Measurements from ENCODE around the gene ANAPC15. TPM values are rescaled to one million over a fixed set of nuclear protein-coding genes. Genes with fewer than 3 reads are reported as not detected.

ANAPC15 gene
- total RNA-seq, 6 donors from 2014 or later, result 12.8 to 39.1 (median 29.5) TPM

DNA sequence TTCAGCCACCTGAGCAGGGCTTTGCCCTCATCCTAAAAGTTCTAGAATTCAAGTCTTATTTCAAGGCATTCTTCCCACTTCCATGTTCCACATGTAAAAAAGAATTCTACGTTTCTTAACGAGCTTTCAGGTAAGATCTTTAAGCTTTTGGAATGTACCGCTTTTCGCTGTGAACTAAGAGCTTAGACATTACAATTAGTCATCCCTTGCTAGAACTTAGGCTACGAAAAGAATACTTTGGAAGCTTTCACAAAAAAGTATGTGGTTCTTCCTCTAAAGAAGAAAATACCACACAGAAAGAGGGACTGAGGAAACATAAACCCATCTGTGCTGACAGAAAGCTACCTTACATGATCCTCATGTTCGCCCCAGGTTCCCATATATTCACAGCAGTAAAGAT lies 34.0 kb downstream of the ANAPC15 start:
- WGBS, 2 donors, result 82 to 85% methylated on average over 6 of the region's 6 CpGs
- DNase-seq, result no peak
- H3K36me3 ChIP-seq, result peaks cover 0 to 6% (median 0%) of the 10 kb centered on the region in 4 donors
- H3K4me1 ChIP-seq, result peaks cover 29 to 38% (median 32%) of the 10 kb centered on the region in 4 donors
- no peak for TF ChIP-seq POLR2AphosphoS5 (IDR thresholded peaks at IDR 0.05)
- TF ChIP-seq CTCF (IDR thresholded peaks at IDR 0.05), result no peak
- no peak for TF ChIP-seq EP300 (IDR thresholded peaks at IDR 0.05)
- TF ChIP-seq POLR2A (IDR thresholded peaks at IDR 0.05), result no peak
- H3K4me3 ChIP-seq, result no peak overlapping the region
- ATAC-seq (ENCODE audit: low FRiP score in 2 of 2), result no peak
- H3K27ac ChIP-seq, result peak overlapping the region in 2 of 4 donors; percentile 89 to 94
- no peaks in the 10 kb centered on the region for H3K27me3 ChIP-seq
- no peaks in the 10 kb centered on the region for H3K9me3 ChIP-seq

DNA sequence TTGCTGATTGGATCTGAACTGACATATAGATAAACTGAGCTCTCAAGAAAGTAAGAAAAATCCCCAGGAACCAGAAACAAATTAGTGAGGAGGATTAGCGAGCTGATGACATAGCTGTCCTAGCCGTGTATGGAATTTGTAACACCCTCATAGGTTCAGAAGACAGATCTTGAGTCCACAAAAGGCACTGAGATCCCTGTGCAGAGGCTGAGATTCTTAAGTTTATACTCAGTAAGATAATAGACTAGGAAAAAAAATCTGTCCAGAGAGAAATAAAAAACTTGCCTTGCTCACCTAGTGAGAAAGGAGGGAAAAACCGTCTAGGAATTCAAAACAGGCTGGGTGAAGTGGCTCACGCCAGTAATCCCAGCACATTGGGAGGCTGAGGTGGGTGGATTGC lies 36.7 kb downstream of the ANAPC15 start:
- Histone ChIP-seq H3K9me3 (no peaks in the 10 kb centered on the region), H3K4me1 (peaks cover 21 to 35% (median 30%) of the 10 kb centered on the region in 4 donors), H3K27me3 (no peaks in the 10 kb centered on the region), H3K36me3 (peaks cover 0 to 6% (median 0%) of the 10 kb centered on the region in 4 donors), H3K4me3 (no peak overlapping the region), H3K27ac (peak overlapping the region in 1 of 4 donors; percentile 18)
- ATAC-seq (ENCODE audit: low FRiP score in 2 of 2) (no peak), DNase-seq (no peak)
- TF ChIP-seq EP300 (IDR thresholded peaks at IDR 0.05) (no peak), POLR2A (IDR thresholded peaks at IDR 0.05) (no peak), CTCF (IDR thresholded peaks at IDR 0.05) (no peak), POLR2AphosphoS5 (IDR thresholded peaks at IDR 0.05) (no peak)
- WGBS, 2 donors, result 91 to 94% methylated on average over 4 of the region's 4 CpGs

- TF ChIP-seq POLR2A (IDR thresholded peaks at IDR 0.05), result no peak
- no peak for TF ChIP-seq POLR2AphosphoS5 (IDR thresholded peaks at IDR 0.05)
- no peak for TF ChIP-seq CTCF (IDR thresholded peaks at IDR 0.05)
- TF ChIP-seq EP300 (IDR thresholded peaks at IDR 0.05), result no peak
- no peak overlapping the region for H3K4me3 ChIP-seq
- H3K27ac ChIP-seq, result peak overlapping the region in 2 of 4 donors; percentile 18 to 46
- peaks cover 0 to 6% (median 0%) of the 10 kb centered on the region in 4 donors for H3K36me3 ChIP-seq
- WGBS, 2 donors, result 75 to 87% methylated on average over 1 of the region's 1 CpG
- H3K27me3 ChIP-seq, result no peaks in the 10 kb centered on the region
- ATAC-seq (ENCODE audit: low FRiP score in 2 of 2), result peak in 1 of 2 donors; percentile 44
- peaks cover 26 to 41% (median 36%) of the 10 kb centered on the region in 4 donors for H3K4me1 ChIP-seq
- H3K9me3 ChIP-seq, result no peaks in the 10 kb centered on the region
- no peak for DNase-seq
These were observed 37.4 kb downstream of the ANAPC15 start for GRCh38 chr11:72075109-72075508.

DNA sequence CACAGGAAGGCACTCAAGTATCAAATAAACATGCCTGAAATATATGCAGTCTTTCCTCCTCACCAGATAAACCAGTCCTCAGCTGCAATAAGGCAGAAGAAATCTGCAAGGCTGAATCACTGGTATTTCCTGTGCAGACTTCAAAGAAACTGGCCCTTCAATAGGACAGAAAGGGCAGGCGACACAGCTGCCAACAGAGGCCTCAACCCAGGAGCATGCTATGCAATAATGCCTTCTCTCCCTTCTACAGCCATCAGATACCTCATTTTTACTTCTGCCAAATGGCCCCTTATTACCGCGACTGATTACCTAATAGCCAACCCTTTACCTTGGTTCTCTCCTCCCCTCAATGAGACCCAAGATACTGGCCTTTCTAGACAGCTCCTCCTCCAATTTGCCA lies 40.1 kb downstream of the ANAPC15 start:
- DNase-seq, result no peak
- Histone ChIP-seq H3K9me3 (no peaks in the 10 kb centered on the region), H3K36me3 (peaks cover 0 to 10% (median 0%) of the 10 kb centered on the region in 4 donors), H3K4me3 (no peak overlapping the region), H3K27ac (peak overlapping the region; percentile 5 to 84 (median 63)), H3K27me3 (no peaks in the 10 kb centered on the region), H3K4me1 (peaks cover 39 to 54% (median 49%) of the 10 kb centered on the region in 4 donors)
- TF ChIP-seq POLR2AphosphoS5 (IDR thresholded peaks at IDR 0.05) (no peak), EP300 (IDR thresholded peaks at IDR 0.05) (no peak), POLR2A (IDR thresholded peaks at IDR 0.05) (no peak), CTCF (IDR thresholded peaks at IDR 0.05) (no peak)
- ATAC-seq (ENCODE audit: low FRiP score in 2 of 2), result no peak
- WGBS, 2 donors, result 35 to 40% methylated on average over 3 of the region's 3 CpGs

GRCh38 chr11:72070491-72070890 lies 42.0 kb downstream of the ANAPC15 start:
- Histone ChIP-seq H3K36me3 (peaks cover 0 to 4% (median 0%) of the 10 kb centered on the region in 4 donors), H3K27ac (peak overlapping the region; percentile 84 to 87 (median 86)), H3K4me3 (no peak overlapping the region), H3K9me3 (no peaks in the 10 kb centered on the region), H3K27me3 (no peaks in the 10 kb centered on the region), H3K4me1 (peaks cover 50 to 60% (median 58%) of the 10 kb centered on the region in 4 donors)
- DNase-seq (no peak), ATAC-seq (ENCODE audit: low FRiP score in 2 of 2) (no peak)
- TF ChIP-seq POLR2A (IDR thresholded peaks at IDR 0.05), result no peak
- TF ChIP-seq EP300 (IDR thresholded peaks at IDR 0.05), result no peak
- no peak for TF ChIP-seq CTCF (IDR thresholded peaks at IDR 0.05)
- TF ChIP-seq POLR2AphosphoS5 (IDR thresholded peaks at IDR 0.05), result no peak
- 91% methylated on average over 7 of the region's 7 CpGs for WGBS, 2 donors

All from upper lobe of left lung (tissue), 6 donors.